AG04449 (cell line): ENCODE data around the gene FMO4.
"Not testable (repeated sequence)": the region's sequence is repeated elsewhere in the genome, so short reads cannot be mapped to it uniquely, and the experiment has no call there.

Experiments
- CTCF ChIA-PET: fragments of 350-600 bp; formaldehyde crosslinking; extraction: SDS; loops from one replicate; lab custom pipeline; 2021; ENCODE audit warnings: antibody characterized with exemption; lab: Yijun Ruan, JAX
- POLR2A ChIA-PET: fragments of 400-600, 350-600 bp; formaldehyde crosslinking; extraction: SDS; loops from one replicate; lab custom pipeline; 2020; ENCODE audit warnings: antibody characterized with exemption, inconsistent platforms; lab: Yijun Ruan, JAX
- DNase-seq: peaks from one replicate; pipeline ENCODE4 v3.0.0-alpha.2; 2010; ENCODE audit warnings: low read depth, low spot score
- H3K4me3 ChIP-seq: 2 replicates; pipeline ENCODE4 v1.5.1; 2011; ENCODE audit warnings: low read depth, mild to moderate bottlenecking, control low read depth, low read length
- TF ChIP-seq, protein P1 (sequence below): IDR thresholded peaks from one replicate; pipeline ENCODE4 v1.5.1; 2011; ENCODE audit warnings: mild to moderate bottlenecking, moderate library complexity, low read length, control low read depth, inconsistent platforms; ENCODE audit not compliant: insufficient read depth; ENCODE audit errors: missing control alignments

Gene FMO4

DNA sequence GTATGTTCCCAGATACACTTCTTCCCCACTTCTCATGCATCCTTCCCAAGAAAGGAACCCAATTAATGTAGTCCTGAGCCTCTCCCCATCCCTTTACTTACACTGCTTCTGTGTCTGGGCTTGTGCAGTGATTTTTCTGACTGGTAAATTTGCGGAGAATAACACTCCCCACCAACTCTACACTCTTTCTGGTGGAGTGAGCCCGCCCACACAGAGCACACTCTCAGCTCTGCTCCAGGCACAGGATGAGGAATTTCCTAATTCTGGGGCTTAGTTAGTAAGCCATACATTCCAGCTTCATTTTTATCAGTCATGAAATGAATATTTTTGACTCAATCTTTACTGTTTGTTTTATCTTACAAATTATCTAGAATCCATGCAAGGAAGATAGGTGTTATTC lies 38.6 kb downstream of the FMO4 start:
- ChIA-PET POLR2A (no interaction called here), CTCF (interaction anchor here (1.1 kb wide), 2 partner anchors 101 to 104 kb away, joined by 3 read pairs; no protein-coding TSS in a partner anchor)
- TF ChIP-seq, protein P1, sequence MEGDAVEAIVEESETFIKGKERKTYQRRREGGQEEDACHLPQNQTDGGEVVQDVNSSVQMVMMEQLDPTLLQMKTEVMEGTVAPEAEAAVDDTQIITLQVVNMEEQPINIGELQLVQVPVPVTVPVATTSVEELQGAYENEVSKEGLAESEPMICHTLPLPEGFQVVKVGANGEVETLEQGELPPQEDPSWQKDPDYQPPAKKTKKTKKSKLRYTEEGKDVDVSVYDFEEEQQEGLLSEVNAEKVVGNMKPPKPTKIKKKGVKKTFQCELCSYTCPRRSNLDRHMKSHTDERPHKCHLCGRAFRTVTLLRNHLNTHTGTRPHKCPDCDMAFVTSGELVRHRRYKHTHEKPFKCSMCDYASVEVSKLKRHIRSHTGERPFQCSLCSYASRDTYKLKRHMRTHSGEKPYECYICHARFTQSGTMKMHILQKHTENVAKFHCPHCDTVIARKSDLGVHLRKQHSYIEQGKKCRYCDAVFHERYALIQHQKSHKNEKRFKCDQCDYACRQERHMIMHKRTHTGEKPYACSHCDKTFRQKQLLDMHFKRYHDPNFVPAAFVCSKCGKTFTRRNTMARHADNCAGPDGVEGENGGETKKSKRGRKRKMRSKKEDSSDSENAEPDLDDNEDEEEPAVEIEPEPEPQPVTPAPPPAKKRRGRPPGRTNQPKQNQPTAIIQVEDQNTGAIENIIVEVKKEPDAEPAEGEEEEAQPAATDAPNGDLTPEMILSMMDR, result no peak
- no peak for DNase-seq
- no peak overlapping the region for H3K4me3 ChIP-seq

DNA sequence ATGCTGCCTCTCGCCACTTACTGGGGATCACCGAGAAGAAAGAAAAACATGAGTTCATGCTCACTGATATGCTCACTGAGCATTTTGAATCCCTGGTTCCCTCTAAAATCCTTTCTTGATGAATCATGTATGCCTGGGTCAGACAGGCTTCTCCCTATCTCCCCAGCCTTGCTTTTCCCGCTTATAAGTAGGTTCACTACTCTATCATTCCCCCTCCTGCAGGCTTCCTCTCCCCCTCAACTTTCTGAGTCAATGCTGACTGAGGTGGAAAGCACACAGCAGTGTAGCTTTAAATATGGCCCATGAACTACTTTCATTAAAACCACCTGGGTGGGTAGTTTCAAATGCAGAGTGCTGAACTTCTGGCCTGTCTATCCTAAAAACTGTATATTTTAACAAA lies 41.7 kb downstream of the FMO4 start:
- TF ChIP-seq, protein P1, result no peak
- ChIA-PET CTCF (no interaction called here), POLR2A (no interaction called here)
- H3K4me3 ChIP-seq, result no peak overlapping the region
- DNase-seq, result no peak

DNA sequence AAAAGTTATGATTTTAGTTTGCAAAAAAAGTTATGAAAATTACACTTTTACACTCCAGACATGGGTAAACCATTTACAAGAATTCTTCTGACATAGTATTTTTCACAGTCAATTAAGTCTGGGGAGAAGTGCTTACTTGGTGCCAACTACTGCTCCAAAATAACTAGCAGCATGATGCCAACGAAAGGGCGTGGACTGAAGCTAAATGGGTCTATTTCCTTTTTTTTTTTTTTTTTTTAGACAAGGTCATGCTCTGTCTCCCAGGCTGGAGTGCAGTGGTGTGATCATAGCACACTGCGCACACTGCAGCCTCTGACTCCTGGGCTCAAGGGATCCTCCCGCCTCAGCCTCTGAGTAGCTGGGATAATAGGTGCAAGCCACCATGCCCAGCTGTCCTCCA lies 43.2 kb downstream of the FMO4 start:
- POLR2A ChIA-PET, result no interaction called here
- DNase-seq, result no peak
- CTCF ChIA-PET, result no interaction called here

DNA sequence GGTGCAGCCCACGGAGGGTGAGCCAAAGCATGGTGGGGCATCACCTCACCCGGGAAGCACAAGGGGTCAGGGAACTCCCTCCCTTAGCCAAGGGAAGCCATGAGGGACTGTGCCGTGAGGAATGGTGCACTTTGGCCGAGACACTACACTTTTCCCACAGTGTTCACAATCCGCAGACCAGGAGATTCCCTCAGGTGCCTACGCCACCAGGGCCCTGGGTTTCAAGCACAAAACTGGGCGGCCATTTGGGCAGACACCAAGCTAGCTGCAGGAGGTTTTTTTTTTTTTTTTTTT lies 45.3 kb downstream of the FMO4 start:
- POLR2A ChIA-PET, DNase-seq, CTCF ChIA-PET, H3K4me3 ChIP-seq: not testable (repeated sequence)

More for the DNA sequence above, 43.2 kb downstream of the FMO4 start:
- no peak overlapping the region for H3K4me3 ChIP-seq
- TF ChIP-seq, protein P1, result no peak

DNA sequence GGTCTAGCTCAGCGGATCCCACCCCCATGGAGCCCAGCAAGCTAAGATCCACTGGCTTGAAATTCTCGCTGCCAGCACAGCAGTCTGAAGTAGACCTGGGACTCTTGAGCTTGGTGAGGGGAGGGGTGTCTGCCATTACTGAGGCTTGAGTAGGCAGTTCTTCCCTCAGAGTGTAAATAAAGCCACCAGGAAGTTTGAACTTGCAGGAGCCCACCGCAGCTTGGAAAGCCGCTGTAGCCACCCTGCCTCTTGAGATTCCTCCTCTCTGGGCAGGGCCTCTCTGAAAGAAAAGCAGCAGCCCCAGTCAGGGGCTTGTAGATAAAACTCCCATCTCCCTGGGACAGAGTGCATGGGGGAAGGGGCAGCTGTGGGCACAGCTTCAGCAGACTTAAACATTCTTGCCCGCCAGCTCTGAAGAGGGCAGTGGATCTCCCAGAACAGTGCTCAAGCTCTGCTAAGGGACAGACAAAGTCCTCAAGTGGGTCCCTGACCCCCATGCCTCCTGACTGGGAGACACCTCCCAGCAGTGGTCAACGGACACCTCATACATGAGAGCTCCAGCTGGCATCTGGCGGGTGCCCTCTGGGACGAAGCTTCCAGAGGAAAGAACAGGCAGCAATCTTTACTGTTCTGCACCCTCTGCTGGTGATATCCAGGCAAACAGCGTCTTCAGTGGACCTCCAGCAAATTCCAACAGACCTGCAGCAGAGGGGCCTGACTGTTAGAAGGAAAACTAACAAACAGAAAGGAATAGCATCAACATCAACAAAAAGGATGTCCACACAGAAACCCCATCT lies 45.9 kb downstream of the FMO4 start:
- DNase-seq, POLR2A ChIA-PET, H3K4me3 ChIP-seq, CTCF ChIA-PET: not testable (repeated sequence)

DNA sequence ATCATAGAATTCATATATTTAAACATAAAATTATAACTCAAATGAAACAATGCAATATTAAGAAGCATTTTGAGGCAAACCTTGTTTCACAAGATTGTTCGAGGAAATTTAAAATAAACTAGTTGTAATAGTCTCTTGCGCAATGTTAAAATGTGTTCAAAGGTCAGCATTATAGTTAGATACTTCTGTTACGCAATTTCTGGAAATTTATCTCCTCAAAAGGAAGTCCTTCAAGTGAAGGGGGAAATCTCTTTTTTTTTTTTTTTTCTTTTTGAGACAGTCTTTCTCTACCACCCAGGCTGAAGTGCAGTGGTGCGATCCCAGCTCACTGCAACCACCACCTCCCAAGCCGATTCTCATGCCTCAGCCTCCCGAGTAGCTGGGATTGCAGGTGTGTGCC lies 52.1 kb downstream of the FMO4 start:
- DNase-seq, result no peak
- H3K4me3 ChIP-seq, result no peak overlapping the region
- ChIA-PET CTCF (no interaction called here), POLR2A (no interaction called here)
- TF ChIP-seq, protein P1, result no peak

DNA sequence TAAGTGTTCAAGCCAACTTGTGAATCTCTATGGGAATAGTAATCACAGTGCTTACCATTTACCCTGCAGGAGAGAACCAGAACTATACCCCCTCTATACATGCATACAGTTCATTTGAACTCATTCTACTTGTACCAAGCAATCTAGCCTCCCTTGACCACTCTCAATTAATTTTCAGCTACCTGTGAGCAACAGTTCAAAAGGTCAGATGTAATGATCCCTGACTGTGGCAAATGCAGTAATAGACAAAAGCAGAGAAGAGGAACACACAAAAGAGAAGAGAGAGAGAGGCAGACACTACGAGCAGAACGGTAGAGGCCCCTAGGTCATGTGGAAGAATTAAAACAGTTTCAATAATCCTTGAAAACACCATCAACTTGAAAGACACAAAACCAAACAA lies 52.8 kb downstream of the FMO4 start:
- ChIA-PET POLR2A (no interaction called here), CTCF (no interaction called here)

More for the DNA sequence above, 52.8 kb downstream of the FMO4 start:
- TF ChIP-seq, protein P1, result no peak
- no peak for DNase-seq
- H3K4me3 ChIP-seq, result no peak overlapping the region
